Neural cell (in vitro differentiated cells): ENCODE data around the gene ZCWPW1.

Experiments
- CTCF ChIP-seq: fragments of 450-650 bp; IDR thresholded peaks from 2 replicates; pipeline ENCODE4 v1.5.1; 2014; ENCODE audit warnings: antibody characterized with exemption, mild to moderate bottlenecking, moderate library complexity; ENCODE audit not compliant: poor library complexity, severe bottlenecking
- EP300 ChIP-seq: fragments of 450-650 bp; conservative IDR thresholded peaks from 2 replicates; pipeline ENCODE4 v1.6.1; 2014; ENCODE audit warnings: antibody characterized with exemption, mild to moderate bottlenecking, moderate library complexity; ENCODE audit not compliant: poor library complexity, severe bottlenecking
- EZH2 ChIP-seq: fragments of 200-600, 300-800 bp; shearing (Covaris generic), sonication (generic); IDR thresholded peaks from 2 replicates; pipeline ENCODE4 v1.6.1; 2014; ENCODE audit warnings: antibody characterized with exemption, low read length, borderline replicate concordance, mild to moderate bottlenecking; ENCODE audit not compliant: insufficient read depth, poor library complexity, severe bottlenecking
- POLR2AphosphoS5 ChIP-seq: IDR thresholded peaks from 2 replicates; pipeline ENCODE4 v1.6.1; 2012
- RAD21 ChIP-seq: fragments of 450-650 bp; conservative IDR thresholded peaks from 2 replicates; pipeline ENCODE4 v1.6.1; 2014; ENCODE audit warnings: antibody characterized with exemption, mild to moderate bottlenecking, moderate library complexity
- TAF1 ChIP-seq: IDR thresholded peaks from 2 replicates; pipeline ENCODE4 v1.6.1; 2012; ENCODE audit warnings: low read depth
- TF ChIP-seq, protein P1 (sequence below): IDR thresholded peaks from 2 replicates; pipeline ENCODE4 v1.6.1; 2012; ENCODE audit warnings: borderline replicate concordance

GRCh38 chr7:100472121-100472851, 43.8 kb upstream of the ZCWPW1 start:
- TF ChIP-seq CTCF, result no peak
- no peak for TF ChIP-seq EZH2
- no peak for TF ChIP-seq RAD21
- TF ChIP-seq, protein P1, sequence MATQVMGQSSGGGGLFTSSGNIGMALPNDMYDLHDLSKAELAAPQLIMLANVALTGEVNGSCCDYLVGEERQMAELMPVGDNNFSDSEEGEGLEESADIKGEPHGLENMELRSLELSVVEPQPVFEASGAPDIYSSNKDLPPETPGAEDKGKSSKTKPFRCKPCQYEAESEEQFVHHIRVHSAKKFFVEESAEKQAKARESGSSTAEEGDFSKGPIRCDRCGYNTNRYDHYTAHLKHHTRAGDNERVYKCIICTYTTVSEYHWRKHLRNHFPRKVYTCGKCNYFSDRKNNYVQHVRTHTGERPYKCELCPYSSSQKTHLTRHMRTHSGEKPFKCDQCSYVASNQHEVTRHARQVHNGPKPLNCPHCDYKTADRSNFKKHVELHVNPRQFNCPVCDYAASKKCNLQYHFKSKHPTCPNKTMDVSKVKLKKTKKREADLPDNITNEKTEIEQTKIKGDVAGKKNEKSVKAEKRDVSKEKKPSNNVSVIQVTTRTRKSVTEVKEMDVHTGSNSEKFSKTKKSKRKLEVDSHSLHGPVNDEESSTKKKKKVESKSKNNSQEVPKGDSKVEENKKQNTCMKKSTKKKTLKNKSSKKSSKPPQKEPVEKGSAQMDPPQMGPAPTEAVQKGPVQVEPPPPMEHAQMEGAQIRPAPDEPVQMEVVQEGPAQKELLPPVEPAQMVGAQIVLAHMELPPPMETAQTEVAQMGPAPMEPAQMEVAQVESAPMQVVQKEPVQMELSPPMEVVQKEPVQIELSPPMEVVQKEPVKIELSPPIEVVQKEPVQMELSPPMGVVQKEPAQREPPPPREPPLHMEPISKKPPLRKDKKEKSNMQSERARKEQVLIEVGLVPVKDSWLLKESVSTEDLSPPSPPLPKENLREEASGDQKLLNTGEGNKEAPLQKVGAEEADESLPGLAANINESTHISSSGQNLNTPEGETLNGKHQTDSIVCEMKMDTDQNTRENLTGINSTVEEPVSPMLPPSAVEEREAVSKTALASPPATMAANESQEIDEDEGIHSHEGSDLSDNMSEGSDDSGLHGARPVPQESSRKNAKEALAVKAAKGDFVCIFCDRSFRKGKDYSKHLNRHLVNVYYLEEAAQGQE, result no peak
- no peak for TF ChIP-seq EP300
- no peak for TF ChIP-seq POLR2AphosphoS5
- TF ChIP-seq TAF1, result no peak
